OCI-LY3 (cell line): ENCODE data around the gene PALS1.

Source experiments
- H2AFZ ChIP-seq: fragments of 200-600, 300-600 bp; shearing (Covaris generic); 2 replicates; pipeline ENCODE4 v1.6.0; 2014; ENCODE audit warnings: antibody characterized with exemption, low read depth, low read length
- H3K27ac ChIP-seq: fragments of 200-600, 300-600 bp; sonication (generic); 2 replicates; pipeline ENCODE4 v1.5.1; 2014; ENCODE audit warnings: mild to moderate bottlenecking, low read length, moderate library complexity, mixed read lengths
- H3K27me3 ChIP-seq: fragments of 200-600, 300-600 bp; sonication (generic); 2 replicates; pipeline ENCODE4 v1.6.1; 2014; ENCODE audit warnings: low read depth, low read length, mixed read lengths
- H3K36me3 ChIP-seq: fragments of 200-600, 300-600 bp; sonication (generic); replicated peaks from 2 replicates; pipeline ENCODE3; 2014; ENCODE audit warnings: low read depth, low read length, mixed read lengths
- H3K4me1 ChIP-seq: fragments of 300-600, 200-600 bp; sonication (generic); 2 replicates; pipeline ENCODE4 v1.6.1; 2014; ENCODE audit warnings: low read length, mixed read lengths
- H3K4me2 ChIP-seq: fragments of 200-600, 300-600 bp; sonication (generic); 2 replicates; pipeline ENCODE4 v1.6.1; 2014; ENCODE audit warnings: low read length, mixed read lengths
- H3K4me3 ChIP-seq: fragments of 300-600, 200-600 bp; sonication (generic); 2 replicates; pipeline ENCODE4 v1.5.1; 2014; ENCODE audit warnings: antibody characterized with exemption, mild to moderate bottlenecking, low read length, moderate library complexity
- H3K79me2 ChIP-seq: fragments of 300-600, 200-600 bp; shearing (Covaris generic); 2 replicates; pipeline ENCODE4 v1.6.1; 2014; ENCODE audit warnings: mild to moderate bottlenecking, low read length, mixed read lengths
- H3K9ac ChIP-seq: fragments of 300-600, 200-600 bp; shearing (Covaris generic); 2 replicates; pipeline ENCODE4 v1.6.0; 2014; ENCODE audit warnings: mild to moderate bottlenecking, low read length, moderate library complexity
- H3K9me3 ChIP-seq: fragments of 200-600, 300-600 bp; shearing (Covaris generic); 2 replicates; pipeline ENCODE4 v1.6.1; 2014; ENCODE audit warnings: low read length, mixed read lengths; ENCODE audit not compliant: insufficient read depth
- H4K20me1 ChIP-seq: fragments of 200-600, 300-600 bp; sonication (generic); 2 replicates; pipeline ENCODE4 v1.6.1; 2016; ENCODE audit warnings: low read length, mixed read lengths; ENCODE audit not compliant: insufficient read depth
- CTCF ChIP-seq: fragments of 200-600, 300-600 bp; sonication (generic); IDR thresholded peaks from 2 replicates; pipeline ENCODE4 v1.5.1; 2014; ENCODE audit warnings: antibody characterized with exemption, low read length, low read depth
- EZH2phosphoT487 ChIP-seq: fragments of 200-600 bp; shearing (Covaris generic); IDR thresholded peaks from 2 replicates; pipeline ENCODE4 v1.6.1; 2018; ENCODE audit warnings: antibody characterized with exemption, mixed run types, low read depth

The PALS1 gene

GRCh38 chr14:67232066-67232465 is 9.2 kb upstream of the PALS1 start:
- no peaks in the 10 kb centered on the region for H3K4me1 ChIP-seq
- H3K4me2 ChIP-seq, result no peak overlapping the region
- H2AFZ ChIP-seq, result no peak overlapping the region
- no peak overlapping the region for H3K27ac ChIP-seq
- no peaks in the 10 kb centered on the region for H3K27me3 ChIP-seq
- no peak overlapping the region for H3K9ac ChIP-seq
- H3K9me3 ChIP-seq, result no peaks in the 10 kb centered on the region
- no peaks in the 10 kb centered on the region for H3K79me2 ChIP-seq
- no peak for TF ChIP-seq CTCF
- no peak for TF ChIP-seq EZH2phosphoT487
- H3K4me3 ChIP-seq, result no peak overlapping the region
- no peaks in the 10 kb centered on the region for H4K20me1 ChIP-seq
- no peaks in the 10 kb centered on the region for H3K36me3 ChIP-seq

DNA sequence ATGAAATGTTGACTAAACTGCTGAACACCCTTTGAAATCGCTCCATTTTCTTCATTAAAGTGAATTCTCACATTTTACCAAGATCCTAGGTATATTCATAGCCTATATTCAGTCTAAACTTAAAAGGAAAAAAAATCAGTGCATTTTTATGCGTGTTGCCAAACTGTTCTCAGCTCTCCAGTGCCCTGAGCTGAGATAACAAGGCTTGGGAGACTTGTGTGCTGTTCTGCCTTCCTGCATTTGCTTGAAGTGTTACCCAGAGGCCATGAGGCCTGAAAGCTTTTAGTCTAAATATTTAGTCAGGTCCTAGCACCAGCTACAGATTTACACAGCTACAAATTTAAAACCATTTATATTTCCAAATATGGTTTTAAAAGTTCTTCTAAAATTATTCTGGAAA is 8.6 kb upstream of the PALS1 start:
- H3K79me2 ChIP-seq, result no peaks in the 10 kb centered on the region

DNA sequence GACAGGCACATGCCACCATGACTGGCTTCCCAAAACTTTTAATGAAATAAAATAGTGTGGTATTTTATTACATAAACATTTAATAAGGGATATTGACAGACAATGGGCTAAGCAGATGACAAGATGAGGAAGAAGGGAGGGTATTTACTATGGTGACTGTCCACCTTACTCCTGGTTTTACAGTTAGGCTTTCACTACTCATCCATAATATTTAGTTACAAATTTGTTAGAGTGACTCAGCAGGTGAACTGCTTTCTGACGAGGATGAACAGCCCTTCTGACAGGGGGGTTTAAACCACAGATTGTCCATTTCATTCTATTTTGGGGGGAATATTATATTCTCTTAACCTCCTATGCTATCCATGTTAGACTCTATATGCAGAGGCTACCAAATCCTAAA is 3.6 kb upstream of the PALS1 start:
- no peak overlapping the region for H3K27ac ChIP-seq

More for the DNA sequence above, 8.6 kb upstream of the PALS1 start:
- Histone ChIP-seq H3K9ac (no peak overlapping the region), H4K20me1 (no peaks in the 10 kb centered on the region), H3K27ac (no peak overlapping the region), H3K36me3 (no peaks in the 10 kb centered on the region), H3K9me3 (no peaks in the 10 kb centered on the region), H3K4me3 (no peak overlapping the region), H3K4me1 (no peaks in the 10 kb centered on the region), H3K4me2 (no peak overlapping the region), H3K27me3 (no peaks in the 10 kb centered on the region), H2AFZ (no peak overlapping the region)
- TF ChIP-seq CTCF, result no peak
- TF ChIP-seq EZH2phosphoT487, result no peak

GRCh38 chr14:67239582-67239981 is 1.7 kb upstream of the PALS1 start:
- Histone ChIP-seq H3K4me3 (no peak overlapping the region), H3K4me2 (no peak overlapping the region), H3K9me3 (no peaks in the 10 kb centered on the region), H3K79me2 (peaks cover 18% of the 10 kb centered on the region; the same call in 1 of the 2 replicates), H3K27ac (no peak overlapping the region), H3K4me1 (peaks cover 9% of the 10 kb centered on the region), H4K20me1 (peaks cover 4% of the 10 kb centered on the region; the same call in 1 of the 2 replicates), H3K36me3 (no peaks in the 10 kb centered on the region), H3K9ac (no peak overlapping the region), H3K27me3 (peaks cover 8% of the 10 kb centered on the region; the same call in 1 of the 2 replicates), H2AFZ (peak overlapping the region; percentile 90; the same call in 1 of the 2 replicates)
- TF ChIP-seq CTCF (no peak), EZH2phosphoT487 (no peak)

More for the DNA sequence above, 3.6 kb upstream of the PALS1 start:
- TF ChIP-seq EZH2phosphoT487 (no peak), CTCF (no peak)
- H3K9ac ChIP-seq, result no peak overlapping the region
- no peak overlapping the region for H3K4me2 ChIP-seq
- H4K20me1 ChIP-seq, result no peaks in the 10 kb centered on the region
- no peaks in the 10 kb centered on the region for H3K36me3 ChIP-seq
- H3K4me3 ChIP-seq, result no peak overlapping the region
- H3K79me2 ChIP-seq, result peaks cover 8% of the 10 kb centered on the region; the same call in 1 of the 2 replicates
- H3K27me3 ChIP-seq, result peaks cover 8% of the 10 kb centered on the region; the same call in 1 of the 2 replicates
- peaks cover 6% of the 10 kb centered on the region for H3K4me1 ChIP-seq
- no peaks in the 10 kb centered on the region for H3K9me3 ChIP-seq
- H2AFZ ChIP-seq, result no peak overlapping the region
